GM12878 (cell line): Measurements from ENCODE around the gene IGFLR1. TPM values are rescaled to one million over a fixed set of nuclear protein-coding genes. Genes with fewer than 3 reads are reported as not detected.

ENCODE experiments used
- ATAC-seq: fragments of 200-7000 bp; cut with Tn5 transposase; 3 replicates; pipeline ENCODE4 v1.9.1; 2020; ENCODE audit warnings: mild to moderate bottlenecking, moderate library complexity
- BruUV-seq: library from RNA; stranded (reverse); fragments of 400-500 nt; replicated peaks from 2 replicates; lab custom pipeline; 2021; lab: Mats Ljungman, UMichigan
- CTCF ChIA-PET: fragments of 300-600 bp; sonication (Branson Sonifier 250); formaldehyde crosslinking; extraction: SDS; loops from one replicate; lab custom pipeline; 2021; ENCODE audit warnings: inconsistent platforms; lab: Yijun Ruan, JAX
- POLR2A ChIA-PET: fragments of 350-600 bp; formaldehyde crosslinking; extraction: SDS; loops from one replicate; lab custom pipeline; 2021; ENCODE audit warnings: inconsistent platforms; lab: Charles Lee
- RAD21 ChIA-PET: fragments of 300-600 bp; sonication (Branson Sonifier 250); formaldehyde crosslinking; loops from one replicate; lab custom pipeline; 2023; ENCODE audit warnings: antibody characterized with exemption; ENCODE audit not compliant: unreplicated experiment; lab: Charles Lee
- SMC1A ChIA-PET: fragments of 300-600 bp; sonication (Branson Sonifier 250); formaldehyde crosslinking; loops from one replicate; lab custom pipeline; 2023; ENCODE audit not compliant: unreplicated experiment, uncharacterized antibody; lab: Charles Lee
- DNase-seq: peaks from one replicate; pipeline ENCODE4 v3.0.0-alpha.2; 2011; ENCODE audit warnings: low read depth, low spot score
- FAIRE-seq: peaks from 3 replicates; lab custom pipeline; 2011; peaks lifted over from hg19 to GRCh38; lab: Jason Lieb, UNC
- H2AFZ ChIP-seq: 2 replicates; pipeline ENCODE4 v1.6.0; 2011; ENCODE audit warnings: low read depth, low read length, control low read depth; ENCODE audit not compliant: control insufficient read depth
- H3K27ac ChIP-seq: 2 replicates; pipeline ENCODE4 v1.5.1; 2011; ENCODE audit warnings: control low read depth; ENCODE audit not compliant: control insufficient read depth, insufficient read depth
- H3K27me3 ChIP-seq, 2 experiments: replicated peaks in 1 of 2; 2 replicates each; pipeline versions ENCODE4 v1.6.0 to v1.6.1; 2011; ENCODE audit warnings: low read length in 1 of 2; ENCODE audit not compliant: control insufficient read depth in 2 of 2, insufficient read depth in 2 of 2
- H3K36me3 ChIP-seq, 2 experiments: 2 replicates each; pipeline ENCODE4 v1.5.1; 2011; ENCODE audit warnings: low read length in 1 of 2; ENCODE audit not compliant: control insufficient read depth in 2 of 2, insufficient read depth in 2 of 2
- H3K4me1 ChIP-seq: 2 replicates; pipeline ENCODE4 v1.6.1; 2011; ENCODE audit warnings: mild to moderate bottlenecking, low read length, moderate library complexity, mixed read lengths; ENCODE audit not compliant: control insufficient read depth, insufficient read depth
- H3K4me2 ChIP-seq: 2 replicates; pipeline ENCODE4 v1.6.0; 2011; ENCODE audit warnings: control low read depth; ENCODE audit not compliant: control insufficient read depth, insufficient read depth
- H3K4me3 ChIP-seq: fragments of 200-600 bp; sonication (generic); 2 replicates; pipeline ENCODE4 v1.5.1; 2016
- H3K79me2 ChIP-seq: 2 replicates; pipeline ENCODE4 v1.6.0; 2011; ENCODE audit warnings: low read length; ENCODE audit not compliant: control insufficient read depth, insufficient read depth
- H3K9ac ChIP-seq: 2 replicates; pipeline ENCODE4 v1.8.0; 2011; ENCODE audit warnings: low read length, control low read depth, mixed read lengths; ENCODE audit not compliant: control insufficient read depth, insufficient read depth
- H3K9me3 ChIP-seq: replicated peaks from 3 replicates; pipeline ENCODE4 v1.5.1; 2011; ENCODE audit warnings: mild to moderate bottlenecking, low read length; ENCODE audit not compliant: control insufficient read depth, insufficient read depth
- H4K20me1 ChIP-seq: 2 replicates; pipeline ENCODE4 v1.6.0; 2011; ENCODE audit not compliant: control insufficient read depth, insufficient read depth
- BCL11A ChIP-seq: IDR thresholded peaks from 2 replicates; pipeline ENCODE4 v1.6.1; 2011; ENCODE audit warnings: low read depth, low read length
- BHLHE40 ChIP-seq, 2 experiments: fragments of 450-650 bp in 1 of 2; IDR thresholded peaks; 2 replicates each; pipeline ENCODE4 v1.6.1; 2011 to 2017; ENCODE audit warnings: low read depth in 2 of 2, borderline replicate concordance in 1 of 2, improper control_type of control experiment in 1 of 2, low read length in 1 of 2, mild to moderate bottlenecking in 1 of 2
- CBX3 ChIP-seq: fragments of 200-600 bp; sonication (generic); IDR thresholded peaks from 2 replicates; pipeline ENCODE4 v1.6.1; 2016; ENCODE audit warnings: low read depth, borderline replicate concordance
- CHD1 ChIP-seq: IDR thresholded peaks from 2 replicates; pipeline ENCODE4 v1.6.1; 2012; ENCODE audit warnings: low read depth, low read length, improper control_type of control experiment
- EED ChIP-seq: sonication (generic); IDR thresholded peaks from 2 replicates; pipeline ENCODE4 v1.6.1; 2016; ENCODE audit warnings: antibody characterized with exemption, low read depth
- GABPA ChIP-seq: IDR thresholded peaks from 2 replicates; pipeline ENCODE4 v1.6.1; 2014; ENCODE audit warnings: antibody characterized with exemption, low read depth, mild to moderate bottlenecking, inconsistent platforms
- HDAC2 ChIP-seq: fragments of 200-600 bp; sonication (generic); IDR thresholded peaks from 2 replicates; pipeline ENCODE4 v1.6.1; 2017
- JUND ChIP-seq: IDR thresholded peaks from 2 replicates; pipeline ENCODE4 v1.6.1; 2012; ENCODE audit warnings: low read depth, mild to moderate bottlenecking, low read length, improper control_type of control experiment, moderate library complexity
- KLF5 ChIP-seq: fragments of 450-650 bp; IDR thresholded peaks from 2 replicates; pipeline ENCODE4 v1.6.1; 2014; ENCODE audit warnings: mild to moderate bottlenecking; ENCODE audit not compliant: partially characterized antibody
- MLLT1 ChIP-seq: fragments of 450-650 bp; IDR thresholded peaks from 2 replicates; pipeline ENCODE4 v1.6.1; 2016; ENCODE audit warnings: mild to moderate bottlenecking
- NFYA ChIP-seq: IDR thresholded peaks from 2 replicates; pipeline ENCODE4 v1.6.1; 2011; ENCODE audit warnings: low read depth, mild to moderate bottlenecking, low read length, improper control_type of control experiment, borderline replicate concordance
- POLR2AphosphoS2 ChIP-seq: IDR thresholded peaks from 2 replicates; pipeline ENCODE4 v1.6.1; 2011; ENCODE audit warnings: low read depth, mild to moderate bottlenecking, low read length, improper control_type of control experiment, moderate library complexity
- RB1 ChIP-seq: fragments of 450-650 bp; formaldehyde crosslinking; IDR thresholded peaks from 2 replicates; pipeline ENCODE4 v1.6.1; 2017; ENCODE audit warnings: mild to moderate bottlenecking, borderline replicate concordance
- RFX5 ChIP-seq: IDR thresholded peaks from 2 replicates; pipeline ENCODE4 v1.6.1; 2011; ENCODE audit warnings: low read depth, low read length, improper control_type of control experiment
- SIN3A ChIP-seq: IDR thresholded peaks from 2 replicates; pipeline ENCODE4 v1.6.1; 2012; ENCODE audit warnings: low read depth, low read length, improper control_type of control experiment
- SMARCA5 ChIP-seq: fragments of 450-650 bp; IDR thresholded peaks from 2 replicates; pipeline ENCODE4 v1.6.1; 2017; ENCODE audit warnings: mild to moderate bottlenecking
- SP1 ChIP-seq: IDR thresholded peaks from one replicate; pipeline ENCODE4 v1.6.1; 2011; ENCODE audit warnings: low read depth, low read length
- SPI1 ChIP-seq: IDR thresholded peaks from 2 replicates; pipeline ENCODE4 v1.6.1; 2011; ENCODE audit warnings: low read depth, mild to moderate bottlenecking, low read length, moderate library complexity, borderline replicate concordance; ENCODE audit not compliant: insufficient read depth
- TCF3 ChIP-seq: IDR thresholded peaks from 2 replicates; pipeline ENCODE4 v1.6.1; 2012; ENCODE audit warnings: low read depth, mild to moderate bottlenecking, low read length, borderline replicate concordance; ENCODE audit not compliant: insufficient read depth
- ZSCAN29 ChIP-seq: fragments of 450-650 bp; IDR thresholded peaks from 2 replicates; pipeline ENCODE4 v1.6.1; 2017; ENCODE audit warnings: mild to moderate bottlenecking, moderate library complexity
- WGBS: methylation state at CpG from one replicate; pipeline ENCODE4 v1.1.6; 2016; ENCODE audit warnings: low lambda C conversion rate; ENCODE audit not compliant: insufficient replicate concordance, insufficient coverage; ENCODE audit errors: missing lambda C conversion rate; 5-methylcytosine and 5-hydroxymethylcytosine counted together
- in situ Hi-C: fragments of 300-500 bp; cut with MboI; formaldehyde crosslinking; loops from 9 replicates; pipeline ENCODE4 v1.14.3; 2018; ENCODE audit warnings: mixed read lengths
- intact Hi-C: fragments of 100-400 bp; cut with micrococcal nuclease; formaldehyde crosslinking; loops from one replicate; pipeline ENCODE4 v1.14.2; 2022; ENCODE audit not compliant: unreplicated experiment
- polyA plus RNA-seq, 11 experiments: library from polyadenylated mRNA; depleted of rRNA in 4 of 11; unstranded in 6 of 11; stranded (reverse) in 5 of 11; fragments of >200 nt; fragmentation: Nextera tagmentation in 4 of 11; fragmentation: Illumina TruSeq in 1 of 11; extraction: Ambion mirVana in 4 of 11; extraction: Trizol in 1 of 11; gene quantifications; 1 replicate in 1 of 11; 2 replicates in 10 of 11; pipeline versions ENCODE4 v1.2.1 to v1.2.3, GENCODE V29; 2011 to 2016; ENCODE audit warnings: inconsistent platforms in 2 of 11, missing spikeins in 2 of 11, low read depth in 1 of 11
- total RNA-seq, 4 experiments: library from RNA; depleted of rRNA in 3 of 4; stranded (reverse); fragments of >200 nt in 3 of 4; fragmentation: Illumina TruSeq in 1 of 4; extraction: Trizol in 1 of 4; gene quantifications; 2 replicates each; pipeline versions ENCODE4 v1.2.1 to v1.2.3, GENCODE V29; 2013 to 2021

The IGFLR1 gene
- total and polyA plus RNA-seq, 10 of the 15 experiments (the other 5 are each of a cell fraction or from before 2014, with no cell fraction given), result 2.5 to 39.9 (median 24.8) TPM

- under 1% methylated on average over 11 of the region's 11 CpGs for WGBS
- Histone ChIP-seq H4K20me1 (no peaks in the 10 kb centered on the region), H3K9me3 (no peaks in the 10 kb centered on the region), H2AFZ (peak overlapping the region; percentile 8), H3K4me3 (peak overlapping the region; percentile 82), H3K36me3 (no peaks in the 10 kb centered on the region; a peak in 1 of 4 replicates), H3K4me2 (peak overlapping the region; percentile 99), H3K4me1 (peaks cover 43% of the 10 kb centered on the region), H3K27ac (peak overlapping the region; percentile 95), H3K9ac (peak overlapping the region; percentile 77), H3K27me3 (no peaks in the 10 kb centered on the region), H3K79me2 (peaks cover 49% of the 10 kb centered on the region)
- intact Hi-C loops (loop anchor here (5.0 kb wide), 1 partner anchor 189 kb away; the partner anchor contains the start of genes HCST and NFKBID), in situ Hi-C loops (no loop called here)
- ChIA-PET POLR2A (interaction anchor here (0.5 to 12.1 kb wide), 14 partner anchors 14 to 367 kb away, joined by 3 to 516 read pairs (median 4); partner anchors contain the start of genes IGFLR1, LIN37, PSENEN and U2AF1L4), CTCF (interaction anchor here (1.1 to 7.3 kb wide), 8 partner anchors 11 to 196 kb away, joined by 3 to 271 read pairs (median 6); partner anchors contain the start of genes IGFLR1, PSENEN and U2AF1L4), SMC1A (interaction anchor here (0.7 to 6.3 kb wide), 8 partner anchors 15 to 336 kb away, joined by 3 to 375 read pairs (median 5); partner anchors contain the start of genes COX6B1, IGFLR1, PSENEN and U2AF1L4), RAD21 (interaction anchor here (0.5 to 6.3 kb wide), 11 partner anchors 14 to 218 kb away, joined by 3 to 430 read pairs (median 7); partner anchors contain the start of genes IGFLR1, LIN37 and ZBTB32)
- FAIRE-seq, result peak; percentile 77
- DNase-seq, result peak; percentile 82
- BruUV-seq, result TSS peak; percentile 78
- ATAC-seq, result peak; percentile 32
- TF ChIP-seq POLR2AphosphoS2 (no peak; the same call in 1 of the 2 replicates), KLF5 (peak; percentile 40), SP1 (peak; percentile 79), ZSCAN29 (no peak; the same call in 1 of the 2 replicates), JUND (no peak), TCF3 (0 out of 2 replicates have a peak, but pooled peaks have one; percentile 2), SMARCA5 (peak; percentile 90), CHD1 (0 out of 2 replicates have a peak, but pooled peaks have one; percentile 52), MLLT1 (0 out of 2 replicates have a peak, but pooled peaks have one; percentile 45), RB1 (no peak), CBX3 (no peak), GABPA (0 out of 2 replicates have a peak, but pooled peaks have one; percentile 10), BCL11A (peak; percentile 46; the same call in 1 of the 2 replicates), BHLHE40 (IDR thresholded peaks at IDR 0.05; ENCODE audit: borderline replicate concordance in 1 of 2, low read depth in 2 of 2, low read length in 1 of 2) (0 out of 4 replicates have a peak, but pooled peaks of 1 of the 2 experiments have one; percentile 17), SPI1 (peak; percentile 82), HDAC2 (no peak), EED (peak; percentile 69), NFYA (no peak), SIN3A (peak; percentile 62), RFX5 (0 out of 2 replicates have a peak, but pooled peaks have one; percentile 27)
These were observed 29.4 kb downstream of the IGFLR1 start for GRCh38 chr19:35712567-35713505.
